Stimulated activated CD4-positive, alpha-beta T cell treated with anti-CD3 and anti-CD28 coated beads, TNF-alpha, amount 100 ng/mL, for 1 hour (primary cell): ENCODE data around the gene ADRA2A.

Source experiments
- DNase-seq, 3 donors: peaks; one replicate each; pipeline ENCODE4 v3.0.0-alpha.2; 2020; ENCODE audit warnings: low read depth in 3 of 3, low spot score in 1 of 3

The ADRA2A gene

DNA sequence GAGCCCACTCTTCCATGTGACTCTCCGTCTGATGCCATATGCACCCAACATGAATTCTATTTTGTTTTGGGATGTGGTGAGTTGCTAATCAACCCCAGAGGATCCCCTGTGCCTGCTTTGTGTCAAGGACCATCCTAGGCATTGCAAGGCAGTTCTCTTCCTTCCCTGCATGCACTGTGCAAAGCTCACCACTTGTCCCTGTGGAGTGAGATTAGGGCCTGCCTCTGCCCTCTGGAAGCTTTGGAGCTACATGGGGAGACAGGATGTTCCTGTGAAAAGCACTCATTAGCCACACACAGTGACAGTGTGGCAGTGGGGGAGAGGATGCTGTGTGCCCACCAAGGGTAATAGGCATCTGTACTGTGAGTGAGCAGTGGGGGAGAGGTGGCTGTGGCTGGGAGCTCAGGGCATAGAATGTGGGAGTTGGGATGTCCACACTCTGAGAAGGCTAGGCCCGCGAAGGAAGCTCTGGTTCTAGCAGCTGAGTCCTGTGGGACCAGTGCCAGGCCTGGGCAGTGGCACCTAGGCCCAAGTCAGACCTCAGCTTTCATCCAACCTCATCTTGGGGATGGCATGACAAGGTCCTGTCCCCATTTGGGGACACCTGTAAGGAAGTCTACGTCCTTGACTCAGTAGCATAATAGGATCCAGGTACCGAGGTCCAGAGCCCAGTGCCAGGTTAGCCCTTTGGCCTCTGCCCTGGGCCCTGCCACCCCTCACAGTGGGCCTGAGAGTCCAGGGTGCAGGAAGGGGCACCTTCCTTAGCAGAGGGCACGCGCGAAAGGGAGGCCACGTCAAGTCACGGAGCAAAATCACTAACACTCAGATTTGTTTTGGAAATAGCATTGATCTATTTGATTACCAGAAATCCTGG is 6.6 kb downstream of the ADRA2A start:
- DNase-seq, result no peak

- DNase-seq, result no peak
Measured at GRCh38 chr10:111084366-111085255, 7.8 kb downstream of the ADRA2A start.

GRCh38 chr10:111085690-111086353 is 9.0 kb downstream of the ADRA2A start:
- DNase-seq, result no peak

DNA sequence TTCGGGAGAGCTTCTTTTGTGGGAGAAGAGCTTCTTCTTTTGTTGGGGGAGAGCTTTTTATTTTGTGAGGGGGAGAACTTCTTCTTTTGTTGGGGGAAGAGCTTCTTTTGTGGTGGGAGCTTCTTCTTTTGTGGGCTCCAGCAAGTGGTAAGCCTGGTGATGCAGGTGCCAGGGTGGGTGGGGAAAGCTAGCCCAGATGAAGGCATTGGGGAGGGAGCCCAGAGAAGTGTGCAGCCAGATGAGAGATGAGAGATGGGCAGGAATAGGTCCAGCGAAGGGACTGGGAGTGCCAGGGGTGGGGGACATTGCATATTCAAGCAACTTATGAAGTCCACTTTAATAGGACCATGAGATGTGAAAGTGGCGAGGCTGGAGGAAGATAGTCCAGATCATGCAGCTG is 9.7 kb downstream of the ADRA2A start:
- DNase-seq, result no peak

DNA sequence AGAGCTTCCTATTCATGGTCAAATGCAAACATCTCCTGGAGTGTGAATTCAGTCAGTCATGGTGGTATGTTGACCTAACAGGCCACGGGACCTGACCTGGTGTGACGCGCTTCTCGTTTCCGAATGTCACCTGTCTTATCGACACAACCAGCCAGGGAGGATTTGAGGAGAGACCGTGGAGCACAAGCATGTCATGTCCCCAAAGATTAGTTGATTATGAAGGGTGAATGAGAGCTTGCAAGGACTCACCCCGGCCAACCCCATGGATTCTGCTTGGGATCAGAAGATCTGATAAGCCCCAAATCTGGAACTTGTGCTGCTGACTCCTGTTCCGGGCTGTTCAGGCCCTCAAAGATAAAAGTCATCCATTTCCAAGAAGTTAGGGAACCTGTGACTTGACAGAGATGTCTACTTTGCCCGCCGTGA is 10.5 kb downstream of the ADRA2A start:
- no peak for DNase-seq

GRCh38 chr10:111087968-111088505 is 11.2 kb downstream of the ADRA2A start:
- DNase-seq, result no peak

DNA sequence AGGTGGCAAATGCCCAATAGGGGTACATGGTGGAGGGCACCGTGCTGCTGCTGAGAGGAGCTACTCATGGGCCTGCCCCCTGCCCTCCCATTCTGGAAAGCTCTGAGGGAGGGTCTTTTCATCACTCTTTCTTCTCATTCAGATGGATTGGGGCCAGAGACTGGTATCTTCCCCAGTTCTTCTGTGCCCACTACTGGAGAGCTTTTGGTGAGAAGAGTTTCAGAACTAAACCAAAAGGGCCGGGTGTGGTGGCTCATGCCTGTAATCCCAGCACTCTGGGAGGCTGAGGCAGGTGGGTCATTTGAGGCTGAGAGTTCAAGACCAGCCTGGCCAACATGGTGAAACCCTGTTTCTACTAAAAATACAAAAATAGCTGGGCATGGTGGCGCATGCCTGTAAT is 12.5 kb downstream of the ADRA2A start:
- DNase-seq, result no peak

- DNase-seq, result no peak
Measured at GRCh38 chr10:111091833-111092232, 15.0 kb downstream of the ADRA2A start.

GRCh38 chr10:111093741-111094380 is 17.0 kb downstream of the ADRA2A start:
- DNase-seq, result no peak

GRCh38 chr10:111098679-111099437 is 22.0 kb downstream of the ADRA2A start:
- DNase-seq, result no peak

DNA sequence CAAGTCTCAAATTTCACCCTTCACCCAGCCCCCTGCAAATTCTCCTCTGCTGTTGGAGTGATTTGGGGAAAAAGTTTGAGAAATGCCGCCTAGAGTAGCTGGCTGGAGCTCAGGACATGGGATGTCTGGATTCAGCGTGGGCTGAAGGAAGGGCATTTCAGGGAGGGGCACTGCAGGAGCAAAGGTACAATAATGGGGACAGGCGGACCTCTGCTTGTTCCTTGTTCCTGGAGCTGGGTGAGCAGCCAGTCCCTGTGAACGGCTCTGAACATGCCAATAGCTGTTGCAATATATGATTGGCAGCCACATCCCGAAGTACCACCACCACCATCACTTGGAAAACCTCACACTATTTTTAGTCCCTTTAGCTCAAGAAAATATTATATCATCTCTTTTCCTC is 23.4 kb downstream of the ADRA2A start:
- no peak for DNase-seq

DNA sequence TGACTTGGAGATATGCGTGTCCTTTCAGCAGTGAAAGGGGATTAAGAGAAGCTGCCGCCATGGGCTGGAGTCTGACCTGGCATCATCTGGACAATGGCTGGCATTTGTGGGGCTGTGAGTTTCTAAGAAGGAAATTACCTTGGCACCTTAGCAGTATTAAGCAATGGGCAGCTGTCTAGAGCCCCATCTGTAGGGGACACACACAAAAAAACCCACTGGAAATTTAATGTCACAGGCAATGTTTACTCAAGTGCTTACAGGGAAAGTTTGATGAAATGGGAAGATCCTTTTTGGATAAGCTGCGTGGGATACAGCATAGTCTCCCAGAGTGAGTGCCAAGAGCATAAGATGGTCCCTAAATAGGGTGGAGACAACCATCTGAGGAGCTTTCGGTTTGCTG is 25.0 kb downstream of the ADRA2A start:
- DNase-seq, result no peak

DNA sequence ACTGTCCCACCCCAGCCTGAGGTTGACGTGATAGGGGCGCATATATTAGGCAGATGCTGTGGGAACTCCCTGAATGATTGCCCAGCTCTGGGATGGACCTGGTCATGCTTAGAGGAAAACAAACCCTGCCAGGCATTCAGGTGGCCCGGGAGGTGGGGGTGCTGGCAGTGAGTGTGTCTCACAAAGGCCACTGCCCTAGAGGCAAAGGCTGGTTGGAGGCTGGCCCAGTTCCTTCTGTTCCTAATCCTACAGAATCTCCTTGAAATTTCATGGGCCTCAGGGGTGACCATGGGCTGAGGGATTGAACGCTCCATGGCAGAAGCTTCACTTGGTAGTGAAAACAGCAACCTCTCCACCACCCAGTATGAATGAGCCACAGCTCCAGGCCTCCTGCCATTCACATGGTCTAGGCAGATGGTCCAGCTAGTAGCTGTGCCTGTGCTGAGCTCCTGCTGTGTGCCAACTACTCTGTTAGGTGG is 25.6 kb downstream of the ADRA2A start:
- no peak for DNase-seq

- no peak for DNase-seq
Measured at GRCh38 chr10:111103196-111103840, 26.5 kb downstream of the ADRA2A start.

DNA sequence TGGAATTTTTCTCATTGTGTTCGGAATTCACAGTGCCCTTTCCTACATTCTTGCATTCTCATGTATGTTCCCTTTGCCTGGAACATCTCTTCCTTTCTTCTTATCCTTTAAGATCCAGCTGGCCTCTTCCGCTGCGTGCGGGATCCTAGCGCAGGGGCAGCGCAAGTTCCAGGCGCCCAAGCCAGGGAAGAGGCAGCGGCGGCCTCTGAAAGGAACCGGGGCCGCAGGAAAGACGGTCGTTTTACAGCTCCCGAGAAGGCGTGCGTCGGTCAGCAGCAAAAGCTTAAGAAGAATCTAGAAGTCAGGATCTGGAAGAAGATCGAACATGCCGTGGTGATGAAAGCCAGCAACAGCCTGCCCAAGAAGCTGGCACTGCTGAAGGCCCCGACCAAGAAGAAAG is 28.0 kb downstream of the ADRA2A start:
- no peak for DNase-seq

- DNase-seq, result no peak
Measured at GRCh38 chr10:111106081-111106480, 29.3 kb downstream of the ADRA2A start.

DNA sequence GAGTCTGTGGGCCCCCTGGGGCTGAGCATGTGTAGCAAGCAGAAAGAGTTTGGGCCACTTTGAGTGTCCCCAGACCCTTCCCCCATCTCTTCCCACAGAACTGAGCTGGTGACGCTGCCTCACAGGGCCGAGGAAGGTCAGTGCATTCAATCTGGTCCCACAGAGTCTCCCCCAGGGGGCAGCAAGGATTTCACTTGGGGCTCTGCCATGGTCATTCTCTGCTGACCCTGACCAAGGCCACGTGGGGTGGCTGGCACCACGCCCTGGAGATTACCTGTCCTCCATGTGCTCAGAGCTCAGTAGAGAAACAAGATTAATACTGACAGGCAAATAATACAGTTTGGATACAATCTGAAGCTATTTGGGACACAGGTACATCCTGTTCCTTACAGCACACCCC is 30.2 kb downstream of the ADRA2A start:
- no peak for DNase-seq

- no peak for DNase-seq
Measured at GRCh38 chr10:111107846-111108245, 31.0 kb downstream of the ADRA2A start.

DNA sequence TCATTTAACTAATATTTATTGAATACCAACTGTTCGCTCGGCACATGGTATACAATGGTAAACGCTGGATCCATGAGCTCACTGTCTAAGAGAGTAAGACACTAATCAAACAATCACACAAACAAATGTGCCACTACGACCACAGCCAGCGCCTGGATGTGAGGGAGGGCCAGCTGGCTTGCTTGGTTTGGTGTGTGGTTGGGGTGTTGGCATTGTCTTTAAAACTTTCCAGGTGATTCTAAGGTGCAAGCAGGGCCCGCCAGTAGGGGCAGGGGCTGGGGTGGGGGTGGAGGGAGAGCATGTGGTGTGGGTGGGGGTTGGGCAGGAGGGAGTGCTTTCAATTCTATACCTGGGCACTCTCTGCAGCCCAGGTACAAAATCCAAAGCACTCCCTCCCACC is 31.6 kb downstream of the ADRA2A start:
- DNase-seq, result no peak
